ENCODE data around the gene GNLY.

GNLY gene

GRCh38 chr2:85721641-85722040 lies 27.5 kb downstream of the GNLY start:
- no peak overlapping the region for H3K27ac Mint-ChIP-seq
- H3K9me3 Mint-ChIP-seq = no peaks in the 10 kb centered on the region
- H3K27me3 Mint-ChIP-seq = no peaks in the 10 kb centered on the region
- no peaks in the 10 kb centered on the region for H3K36me3 Mint-ChIP-seq
- no peak overlapping the region for H3K4me3 Mint-ChIP-seq
- H3K4me1 Mint-ChIP-seq = no peaks in the 10 kb centered on the region

- H3K27me3 Mint-ChIP-seq = no peaks in the 10 kb centered on the region
- no peak overlapping the region for H3K27ac Mint-ChIP-seq
- no peak overlapping the region for H3K4me3 Mint-ChIP-seq
- H3K36me3 Mint-ChIP-seq = no peaks in the 10 kb centered on the region
- H3K9me3 Mint-ChIP-seq = no peaks in the 10 kb centered on the region
- no peaks in the 10 kb centered on the region for H3K4me1 Mint-ChIP-seq
Observed at GRCh38 chr2:85722519-85722918, 28.4 kb downstream of the GNLY start.

- Mint-ChIP-seq H3K9me3 (no peaks in the 10 kb centered on the region), H3K4me3 (no peak overlapping the region), H3K27ac (no peak overlapping the region), H3K27me3 (no peaks in the 10 kb centered on the region), H3K4me1 (no peaks in the 10 kb centered on the region), H3K36me3 (no peaks in the 10 kb centered on the region)
Observed at GRCh38 chr2:85723707-85724360, 29.7 kb downstream of the GNLY start.

GRCh38 chr2:85724731-85725181 lies 30.6 kb downstream of the GNLY start:
- no peak overlapping the region for H3K27ac Mint-ChIP-seq
- no peak overlapping the region for H3K4me3 Mint-ChIP-seq
- no peaks in the 10 kb centered on the region for H3K27me3 Mint-ChIP-seq

GRCh38 chr2:85725451-85725850 lies 31.3 kb downstream of the GNLY start:
- H3K9me3 Mint-ChIP-seq = no peaks in the 10 kb centered on the region
- no peak overlapping the region for H3K4me3 Mint-ChIP-seq
- H3K27ac Mint-ChIP-seq = no peak overlapping the region
- H3K36me3 Mint-ChIP-seq = no peaks in the 10 kb centered on the region
- H3K4me1 Mint-ChIP-seq = no peaks in the 10 kb centered on the region
- no peaks in the 10 kb centered on the region for H3K27me3 Mint-ChIP-seq

More at GRCh38 chr2:85724731-85725181, 30.6 kb downstream of the GNLY start:
- Mint-ChIP-seq H3K9me3 (no peaks in the 10 kb centered on the region), H3K4me1 (no peaks in the 10 kb centered on the region), H3K36me3 (no peaks in the 10 kb centered on the region)

- no peaks in the 10 kb centered on the region for H3K27me3 Mint-ChIP-seq
Observed at GRCh38 chr2:85727798-85728197, 33.6 kb downstream of the GNLY start.

GRCh38 chr2:85728342-85728741 lies 34.2 kb downstream of the GNLY start:
- Mint-ChIP-seq H3K36me3 (no peaks in the 10 kb centered on the region), H3K27ac (no peak overlapping the region), H3K4me3 (no peak overlapping the region), H3K9me3 (no peaks in the 10 kb centered on the region), H3K4me1 (no peaks in the 10 kb centered on the region), H3K27me3 (no peaks in the 10 kb centered on the region)

More at GRCh38 chr2:85727798-85728197, 33.6 kb downstream of the GNLY start:
- Mint-ChIP-seq H3K4me1 (no peaks in the 10 kb centered on the region), H3K4me3 (no peak overlapping the region), H3K9me3 (no peaks in the 10 kb centered on the region), H3K27ac (no peak overlapping the region), H3K36me3 (no peaks in the 10 kb centered on the region)

- Mint-ChIP-seq H3K4me1 (no peaks in the 10 kb centered on the region), H3K9me3 (no peaks in the 10 kb centered on the region), H3K27ac (no peak overlapping the region), H3K27me3 (no peaks in the 10 kb centered on the region), H3K36me3 (no peaks in the 10 kb centered on the region), H3K4me3 (no peak overlapping the region)
Observed at GRCh38 chr2:85728883-85729824, 35.0 kb downstream of the GNLY start.

- Mint-ChIP-seq H3K4me3 (no peak overlapping the region), H3K9me3 (no peaks in the 10 kb centered on the region), H3K27me3 (no peaks in the 10 kb centered on the region), H3K36me3 (no peaks in the 10 kb centered on the region), H3K4me1 (no peaks in the 10 kb centered on the region), H3K27ac (no peak overlapping the region)
Observed at GRCh38 chr2:85729825-85730510, 35.8 kb downstream of the GNLY start.

- Mint-ChIP-seq H3K9me3 (no peaks in the 10 kb centered on the region), H3K27me3 (no peaks in the 10 kb centered on the region), H3K36me3 (no peaks in the 10 kb centered on the region), H3K27ac (no peak overlapping the region), H3K4me1 (no peaks in the 10 kb centered on the region), H3K4me3 (no peak overlapping the region)
Observed at GRCh38 chr2:85730686-85731230, 36.6 kb downstream of the GNLY start.

- Mint-ChIP-seq H3K9me3 (no peaks in the 10 kb centered on the region), H3K36me3 (no peaks in the 10 kb centered on the region), H3K27me3 (no peaks in the 10 kb centered on the region), H3K4me1 (no peaks in the 10 kb centered on the region), H3K4me3 (no peak overlapping the region), H3K27ac (no peak overlapping the region)
Observed at GRCh38 chr2:85731606-85732005, 37.4 kb downstream of the GNLY start.

- H3K4me1 Mint-ChIP-seq = no peaks in the 10 kb centered on the region
- H3K4me3 Mint-ChIP-seq = no peak overlapping the region
- no peaks in the 10 kb centered on the region for H3K27me3 Mint-ChIP-seq
- H3K36me3 Mint-ChIP-seq = no peaks in the 10 kb centered on the region
- H3K9me3 Mint-ChIP-seq = no peaks in the 10 kb centered on the region
- H3K27ac Mint-ChIP-seq = no peak overlapping the region
Observed at GRCh38 chr2:85732467-85733120, 38.4 kb downstream of the GNLY start.

GRCh38 chr2:85733121-85733960 lies 39.2 kb downstream of the GNLY start:
- Mint-ChIP-seq H3K27ac (no peak overlapping the region), H3K4me3 (no peak overlapping the region)

GRCh38 chr2:85734015-85734414 lies 39.9 kb downstream of the GNLY start:
- Mint-ChIP-seq H3K27ac (no peak overlapping the region), H3K27me3 (no peaks in the 10 kb centered on the region), H3K36me3 (no peaks in the 10 kb centered on the region), H3K9me3 (no peaks in the 10 kb centered on the region), H3K4me1 (no peaks in the 10 kb centered on the region), H3K4me3 (no peak overlapping the region)

More at GRCh38 chr2:85733121-85733960, 39.2 kb downstream of the GNLY start:
- Mint-ChIP-seq H3K4me1 (no peaks in the 10 kb centered on the region), H3K27me3 (no peaks in the 10 kb centered on the region), H3K36me3 (no peaks in the 10 kb centered on the region), H3K9me3 (no peaks in the 10 kb centered on the region)
